Astrocyte of the cerebellum (primary cell): Measurements from ENCODE around the gene KDM3B.

Experiments
- DNase-seq: peaks from one replicate; pipeline ENCODE4 v3.0.0-alpha.2; 2011; ENCODE audit warnings: low read depth
- H3K4me3 ChIP-seq: 2 replicates; pipeline ENCODE4 v1.5.1; 2011; ENCODE audit warnings: mild to moderate bottlenecking, low read depth, low read length, moderate library complexity
- CTCF ChIP-seq: IDR thresholded peaks from 2 replicates; pipeline ENCODE4 v1.5.1; 2012; ENCODE audit warnings: low read length, low read depth, moderate library complexity, mild to moderate bottlenecking; ENCODE audit errors: missing control alignments
- in situ Hi-C: cut with HindIII; loops from 2 replicates; pipeline ENCODE4 v1.10.0; 2017; ENCODE audit warnings: low sequenced_read_pairs

The KDM3B gene

GRCh38 chr5:138482638-138483037, 130.2 kb downstream of the KDM3B start:
- DNase-seq = no peak
- in situ Hi-C loops = no loop called here
- TF ChIP-seq CTCF = no peak
- no peak overlapping the region for H3K4me3 ChIP-seq
